ENCODE measurements around the gene RAX2. TPM values are rescaled to one million over a fixed set of nuclear protein-coding genes. Genes with fewer than 3 reads are reported as not detected.

RAX2 gene
- total RNA-seq, 1 donor from 2014 or later = not detected

- H3K27me3 ChIP-seq (ENCODE audit: control insufficient read depth in 3 of 3, insufficient read depth in 3 of 3, low read length in 3 of 3) = peaks cover 12 to 15% (median 13%) of the 10 kb centered on the region in 3 donors
- H3K4me3 ChIP-seq (ENCODE audit: low read length in 3 of 3) = no peak overlapping the region
- no peaks in the 10 kb centered on the region for H3K9me3 ChIP-seq (ENCODE audit: control insufficient read depth in 3 of 3, low read length in 3 of 3)
- H3K36me3 ChIP-seq (ENCODE audit: control insufficient read depth in 3 of 3, insufficient read depth in 3 of 3, low read length in 3 of 3) = no peaks in the 10 kb centered on the region
- no peaks in the 10 kb centered on the region for H3K4me1 ChIP-seq (ENCODE audit: control insufficient read depth in 3 of 3, insufficient read depth in 3 of 3, low read length in 3 of 3)
- H3K27ac ChIP-seq (ENCODE audit: low read depth, low read length) = no peak overlapping the region
- H3K9ac ChIP-seq (ENCODE audit: low read depth in 1 of 3, low read length in 3 of 3) = no peak overlapping the region
Observed at GRCh38 chr19:3790209-3790734, 18.2 kb upstream of the RAX2 start.

- Histone ChIP-seq H3K27me3 (ENCODE audit: control insufficient read depth in 3 of 3, insufficient read depth in 3 of 3, low read length in 3 of 3) (peaks cover 19 to 26% (median 22%) of the 10 kb centered on the region in 3 donors), H3K9ac (ENCODE audit: low read depth in 1 of 3, low read length in 3 of 3) (no peak overlapping the region), H3K9me3 (ENCODE audit: control insufficient read depth in 3 of 3, low read length in 3 of 3) (no peaks in the 10 kb centered on the region), H3K36me3 (ENCODE audit: control insufficient read depth in 3 of 3, insufficient read depth in 3 of 3, low read length in 3 of 3) (no peaks in the 10 kb centered on the region), H3K27ac (ENCODE audit: low read depth, low read length) (no peak overlapping the region), H3K4me1 (ENCODE audit: control insufficient read depth in 3 of 3, insufficient read depth in 3 of 3, low read length in 3 of 3) (no peaks in the 10 kb centered on the region), H3K4me3 (ENCODE audit: low read length in 3 of 3) (no peak overlapping the region)
Observed at GRCh38 chr19:3788996-3789778, 17.2 kb upstream of the RAX2 start.

- no peaks in the 10 kb centered on the region for H3K4me1 ChIP-seq (ENCODE audit: control insufficient read depth in 3 of 3, insufficient read depth in 3 of 3, low read length in 3 of 3)
- peak within 1 kb of the TSS in 1 of 3 donors; percentile 31 for H3K4me3 ChIP-seq (ENCODE audit: low read length in 3 of 3)
- peaks cover 5 to 14% (median 9%) of the 10 kb centered on the region in 3 donors for H3K9me3 ChIP-seq (ENCODE audit: control insufficient read depth in 3 of 3, low read length in 3 of 3)
- no peak within 1 kb of the TSS for H3K9ac ChIP-seq (ENCODE audit: low read depth in 1 of 3, low read length in 3 of 3)
- H3K27me3 ChIP-seq (ENCODE audit: control insufficient read depth in 3 of 3, insufficient read depth in 3 of 3, low read length in 3 of 3) = peaks cover 26 to 41% (median 39%) of the 10 kb centered on the region in 3 donors
- H3K27ac ChIP-seq (ENCODE audit: low read depth, low read length) = no peak within 1 kb of the TSS
- no peaks in the 10 kb centered on the region for H3K36me3 ChIP-seq (ENCODE audit: control insufficient read depth in 3 of 3, insufficient read depth in 3 of 3, low read length in 3 of 3)
Observed at GRCh38 chr19:3785938-3786824, 14.2 kb upstream of the RAX2 start, which contains the start of gene MATK. TSS of gene MATK (minus strand) at chr19:3786381. CDS start at chr19:3785135, 1,246 bp downstream.

- Histone ChIP-seq H3K4me3 (ENCODE audit: low read length in 3 of 3) (peak overlapping the region in 1 of 3 donors; percentile 31), H3K9ac (ENCODE audit: low read depth in 1 of 3, low read length in 3 of 3) (no peak overlapping the region), H3K9me3 (ENCODE audit: control insufficient read depth in 3 of 3, low read length in 3 of 3) (peaks cover 9 to 17% (median 10%) of the 10 kb centered on the region in 3 donors), H3K27me3 (ENCODE audit: control insufficient read depth in 3 of 3, insufficient read depth in 3 of 3, low read length in 3 of 3) (peaks cover 22 to 39% (median 36%) of the 10 kb centered on the region in 3 donors), H3K27ac (ENCODE audit: low read depth, low read length) (no peak overlapping the region), H3K36me3 (ENCODE audit: control insufficient read depth in 3 of 3, insufficient read depth in 3 of 3, low read length in 3 of 3) (no peaks in the 10 kb centered on the region), H3K4me1 (ENCODE audit: control insufficient read depth in 3 of 3, insufficient read depth in 3 of 3, low read length in 3 of 3) (no peaks in the 10 kb centered on the region)
Observed at GRCh38 chr19:3785451-3785937, 13.5 kb upstream of the RAX2 start.

GRCh38 chr19:3784607-3785450 lies 12.8 kb upstream of the RAX2 start:
- Histone ChIP-seq H3K9ac (ENCODE audit: low read depth in 1 of 3, low read length in 3 of 3) (no peak overlapping the region), H3K9me3 (ENCODE audit: control insufficient read depth in 3 of 3, low read length in 3 of 3) (peaks cover 9 to 17% (median 10%) of the 10 kb centered on the region in 3 donors), H3K4me3 (ENCODE audit: low read length in 3 of 3) (no peak overlapping the region), H3K27me3 (ENCODE audit: control insufficient read depth in 3 of 3, insufficient read depth in 3 of 3, low read length in 3 of 3) (peaks cover 17 to 34% (median 30%) of the 10 kb centered on the region in 3 donors), H3K27ac (ENCODE audit: low read depth, low read length) (no peak overlapping the region), H3K36me3 (ENCODE audit: control insufficient read depth in 3 of 3, insufficient read depth in 3 of 3, low read length in 3 of 3) (no peaks in the 10 kb centered on the region), H3K4me1 (ENCODE audit: control insufficient read depth in 3 of 3, insufficient read depth in 3 of 3, low read length in 3 of 3) (no peaks in the 10 kb centered on the region)

GRCh38 chr19:3783660-3784584 lies 11.9 kb upstream of the RAX2 start:
- Histone ChIP-seq H3K4me1 (ENCODE audit: control insufficient read depth in 3 of 3, insufficient read depth in 3 of 3, low read length in 3 of 3) (no peaks in the 10 kb centered on the region), H3K9ac (ENCODE audit: low read depth in 1 of 3, low read length in 3 of 3) (no peak overlapping the region), H3K9me3 (ENCODE audit: control insufficient read depth in 3 of 3, low read length in 3 of 3) (peaks cover 9 to 17% (median 10%) of the 10 kb centered on the region in 3 donors), H3K27me3 (ENCODE audit: control insufficient read depth in 3 of 3, insufficient read depth in 3 of 3, low read length in 3 of 3) (peaks cover 17 to 35% (median 30%) of the 10 kb centered on the region in 3 donors), H3K36me3 (ENCODE audit: control insufficient read depth in 3 of 3, insufficient read depth in 3 of 3, low read length in 3 of 3) (no peaks in the 10 kb centered on the region), H3K4me3 (ENCODE audit: low read length in 3 of 3) (no peak overlapping the region), H3K27ac (ENCODE audit: low read depth, low read length) (no peak overlapping the region)

GRCh38 chr19:3782903-3783302 lies 10.9 kb upstream of the RAX2 start:
- Histone ChIP-seq H3K9me3 (ENCODE audit: control insufficient read depth in 3 of 3, low read length in 3 of 3) (peaks cover 9 to 17% (median 10%) of the 10 kb centered on the region in 3 donors), H3K4me1 (ENCODE audit: control insufficient read depth in 3 of 3, insufficient read depth in 3 of 3, low read length in 3 of 3) (no peaks in the 10 kb centered on the region), H3K27me3 (ENCODE audit: control insufficient read depth in 3 of 3, insufficient read depth in 3 of 3, low read length in 3 of 3) (peaks cover 17 to 37% (median 30%) of the 10 kb centered on the region in 3 donors), H3K27ac (ENCODE audit: low read depth, low read length) (no peak overlapping the region), H3K9ac (ENCODE audit: low read depth in 1 of 3, low read length in 3 of 3) (no peak overlapping the region), H3K36me3 (ENCODE audit: control insufficient read depth in 3 of 3, insufficient read depth in 3 of 3, low read length in 3 of 3) (no peaks in the 10 kb centered on the region), H3K4me3 (ENCODE audit: low read length in 3 of 3) (no peak overlapping the region)

GRCh38 chr19:3782330-3782729 lies 10.3 kb upstream of the RAX2 start:
- Histone ChIP-seq H3K9ac (ENCODE audit: low read depth in 1 of 3, low read length in 3 of 3) (no peak overlapping the region), H3K4me3 (ENCODE audit: low read length in 3 of 3) (no peak overlapping the region), H3K4me1 (ENCODE audit: control insufficient read depth in 3 of 3, insufficient read depth in 3 of 3, low read length in 3 of 3) (no peaks in the 10 kb centered on the region), H3K36me3 (ENCODE audit: control insufficient read depth in 3 of 3, insufficient read depth in 3 of 3, low read length in 3 of 3) (no peaks in the 10 kb centered on the region), H3K27me3 (ENCODE audit: control insufficient read depth in 3 of 3, insufficient read depth in 3 of 3, low read length in 3 of 3) (peaks cover 17 to 37% (median 30%) of the 10 kb centered on the region in 3 donors), H3K27ac (ENCODE audit: low read depth, low read length) (no peak overlapping the region), H3K9me3 (ENCODE audit: control insufficient read depth in 3 of 3, low read length in 3 of 3) (peaks cover 9 to 17% (median 10%) of the 10 kb centered on the region in 3 donors)
